Right lobe of liver (tissue), 6 donors: ENCODE measurements around the gene FBXO15. TPM values are rescaled to one million over a fixed set of nuclear protein-coding genes. Genes with fewer than 3 reads are reported as not detected.

Experiments
- ATAC-seq, 4 donors: fragments of 200-7000 bp; cut with Tn5 transposase; one replicate each; pipeline ENCODE4 v1.9.1; 2020; ENCODE audit warnings: mild to moderate bottlenecking in 4 of 4, moderate library complexity in 4 of 4
- DNase-seq, 3 donors: peaks; one replicate each; pipeline ENCODE4 v3.0.0-alpha.2; 2020
- H3K27ac ChIP-seq, 3 donors: fragments of 200-600 bp; one replicate each; pipeline ENCODE4 v1.8.0; 2022
- H3K27me3 ChIP-seq, 2 donors: fragments of 200-600 bp; one replicate each; pipeline ENCODE4 v1.8.0; 2022
- H3K36me3 ChIP-seq, 4 donors: fragments of 200-600 bp; sonication (generic) in 1 of 4; one replicate each; pipeline versions ENCODE4 v1.5.1 to v1.8.0; 2017 to 2022; ENCODE audit warnings: control low read depth in 1 of 4
- H3K4me1 ChIP-seq, 4 donors: fragments of 200-600 bp; sonication (generic) in 1 of 4; one replicate each; pipeline versions ENCODE4 v1.5.1 to v1.8.0; 2017 to 2022; ENCODE audit warnings: control low read depth in 1 of 4
- H3K4me3 ChIP-seq, 3 donors: fragments of 200-600 bp; one replicate each; pipeline ENCODE4 v1.8.0; 2022
- H3K9me3 ChIP-seq, 4 donors: fragments of 200-600 bp; sonication (generic) in 1 of 4; one replicate each; pipeline versions ENCODE4 v1.5.1 to v1.8.0; 2017 to 2022; ENCODE audit warnings: control low read depth in 1 of 4
- CTCF ChIP-seq, 4 donors: fragments of 200-600 bp in 3 of 4; fragments of 450-650 bp in 1 of 4; IDR thresholded peaks; one replicate each; pipeline versions ENCODE4 v1.5.1 to v1.8.0; 2016 to 2022; ENCODE audit warnings: antibody characterized with exemption in 4 of 4, mild to moderate bottlenecking in 2 of 4
- POLR2A ChIP-seq: fragments of 450-650 bp; IDR thresholded peaks from one replicate; pipeline ENCODE4 v1.6.1; 2017; ENCODE audit warnings: antibody characterized with exemption, mild to moderate bottlenecking
- WGBS: methylation state at CpG from one replicate; pipeline ENCODE4 v1.1.6; 2018; ENCODE audit warnings: low coverage, low lambda C conversion rate; ENCODE audit not compliant: insufficient coverage; ENCODE audit errors: missing lambda C conversion rate; 5-methylcytosine and 5-hydroxymethylcytosine counted together
- intact Hi-C, 2 donors: fragments of 100-400 bp; cut with DNase I; formaldehyde crosslinking; loops; one replicate each; pipeline versions ENCODE4 v1.11.2 to v1.14.1; 2022
- total RNA-seq, 6 experiments: library from RNA; depleted of rRNA in 2 of 6; stranded (reverse); fragments of >200 nt in 2 of 6; fragmentation: NEBNext Ultra II Directional in 3 of 6; extraction: Animal tissue kit (Norgen Biotek cat#: 25700) in 3 of 6; gene quantifications; one replicate each; pipeline versions ENCODE4 v1.1.0 to v1.2.4, GENCODE V29; 2016 to 2023
- donor health status: DM: no; HTN: yes; CAD: no.
- donor health status: DM: no; HTN: no; CAD: no.
- donor health status: DM: no; HTN: no; CAD: no.
- donor health status: DM: no; HTN: yes; CAD: no.
- donor health status: DM: no; HTN: yes; CAD: no.

FBXO15 gene
- total RNA-seq, 6 experiments from 2014 or later, result 0.19 to 1.7 (median 0.60) TPM; not detected in 1

GRCh38 chr18:74153793-74154192 is 6.2 kb upstream of the FBXO15 start:
- ATAC-seq, result no peak

GRCh38 chr18:74153377-74153776 is 5.7 kb upstream of the FBXO15 start:
- TF ChIP-seq POLR2A, result no peak
- no peak for TF ChIP-seq CTCF (IDR thresholded peaks at IDR 0.05)
- no peaks in the 10 kb centered on the region for H3K9me3 ChIP-seq
- peaks cover 0 to 21% (median 10%) of the 10 kb centered on the region in 4 donors for H3K36me3 ChIP-seq
- intact Hi-C loops, result no loop called here
- DNase-seq (no peak), ATAC-seq (peak in 1 of 4 donors; percentile 41)
- 77% methylated on average over 4 of the region's 4 CpGs for WGBS
- H3K27ac ChIP-seq, result no peak overlapping the region
- H3K4me1 ChIP-seq, result peaks cover 0 to 14% (median 7%) of the 10 kb centered on the region in 4 donors
- H3K4me3 ChIP-seq, result no peak overlapping the region
- no peaks in the 10 kb centered on the region for H3K27me3 ChIP-seq

More at GRCh38 chr18:74153793-74154192, 6.2 kb upstream of the FBXO15 start:
- 100% methylated on average over 4 of the region's 4 CpGs for WGBS
- no peak for DNase-seq
- Histone ChIP-seq H3K27me3 (no peaks in the 10 kb centered on the region), H3K36me3 (peaks cover 0 to 26% (median 10%) of the 10 kb centered on the region in 4 donors), H3K9me3 (no peaks in the 10 kb centered on the region), H3K4me1 (peaks cover 0 to 14% (median 7%) of the 10 kb centered on the region in 4 donors), H3K27ac (no peak overlapping the region), H3K4me3 (no peak overlapping the region)
- TF ChIP-seq POLR2A (no peak), CTCF (IDR thresholded peaks at IDR 0.05) (no peak)
- intact Hi-C loops, result no loop called here

- Histone ChIP-seq H3K9me3 (no peaks in the 10 kb centered on the region), H3K4me3 (no peak overlapping the region), H3K36me3 (peaks cover 0 to 17% (median 10%) of the 10 kb centered on the region in 4 donors), H3K27ac (no peak overlapping the region), H3K4me1 (peaks cover 0 to 14% (median 7%) of the 10 kb centered on the region in 4 donors), H3K27me3 (no peaks in the 10 kb centered on the region)
- ATAC-seq, result no peak
- intact Hi-C loops, result no loop called here
- no CpG with 5 or more reads among the region's 2 CpGs for WGBS
- no peak for TF ChIP-seq CTCF (IDR thresholded peaks at IDR 0.05)
- TF ChIP-seq POLR2A, result no peak
- no peak for DNase-seq
These were observed 5.2 kb upstream of the FBXO15 start for GRCh38 chr18:74152857-74153256.

GRCh38 chr18:74152270-74152669 is 4.6 kb upstream of the FBXO15 start:
- H3K9me3 ChIP-seq, result no peaks in the 10 kb centered on the region
- peaks cover 0 to 17% (median 10%) of the 10 kb centered on the region in 4 donors for H3K36me3 ChIP-seq
- H3K4me1 ChIP-seq, result peaks cover 0 to 14% (median 7%) of the 10 kb centered on the region in 4 donors
- WGBS, result 96% methylated on average over 5 of the region's 6 CpGs
- H3K27me3 ChIP-seq, result no peaks in the 10 kb centered on the region
- H3K27ac ChIP-seq, result no peak overlapping the region
- TF ChIP-seq CTCF (IDR thresholded peaks at IDR 0.05) (no peak), POLR2A (no peak)
- ATAC-seq (no peak), DNase-seq (no peak)
- H3K4me3 ChIP-seq, result no peak overlapping the region
- intact Hi-C loops, result no loop called here

GRCh38 chr18:74149878-74150277 is 2.2 kb upstream of the FBXO15 start:
- Histone ChIP-seq H3K4me1 (peaks cover 0 to 14% (median 7%) of the 10 kb centered on the region in 4 donors), H3K27ac (no peak overlapping the region), H3K9me3 (no peaks in the 10 kb centered on the region), H3K27me3 (no peaks in the 10 kb centered on the region), H3K36me3 (peaks cover 0 to 3% (median 0%) of the 10 kb centered on the region in 4 donors), H3K4me3 (no peak overlapping the region)
- TF ChIP-seq CTCF (IDR thresholded peaks at IDR 0.05) (no peak), POLR2A (no peak)
- 40% methylated on average over 1 of the region's 5 CpGs for WGBS
- ATAC-seq (no peak), DNase-seq (no peak)
- intact Hi-C loops, result no loop called here
